ENCODE measurements around the gene CFAP57.

- TF ChIP-seq CTCF (IDR thresholded peaks at IDR 0.05), result no peak
- TF ChIP-seq POLR2A (IDR thresholded peaks at IDR 0.05), result no peak
Observed at GRCh38 chr1:43233631-43234030, 61.5 kb downstream of the CFAP57 start.

Data from Peyer's patch (tissue), 4 donors.